SK-N-SH (cell line): ENCODE results near the gene PROX1. TPM values are rescaled to one million over a fixed set of nuclear protein-coding genes. Genes with fewer than 3 reads are reported as not detected.
A peak's percentile ranks its signal among the peaks of the same experiment; 100 is the strongest.

Experiments used
- CTCF ChIA-PET: fragments of 300-600, 350-600 bp; formaldehyde crosslinking; extraction: SDS; loops from one replicate; lab custom pipeline; 2021; lab: Yijun Ruan, JAX
- POLR2A ChIA-PET: fragments of 350-600 bp; sonication (Branson Sonifier 250); formaldehyde crosslinking; extraction: SDS; loops from one replicate; lab custom pipeline; 2020; ENCODE audit warnings: antibody characterized with exemption, inconsistent platforms; lab: Yijun Ruan, JAX
- DNase-seq: peaks from one replicate; pipeline ENCODE4 v3.0.0; 2012
- H2AFZ ChIP-seq: fragments of 200-600 bp; sonication (generic); 2 replicates; pipeline ENCODE4 v1.8.1; 2016; ENCODE audit warnings: antibody characterized with exemption, mild to moderate bottlenecking, low read depth
- H3F3A ChIP-seq: fragments of 200-600 bp; sonication (generic); replicated peaks from 2 replicates; pipeline ENCODE3; 2016; ENCODE audit warnings: antibody characterized with exemption, mild to moderate bottlenecking; ENCODE audit not compliant: insufficient read depth
- H3K27ac ChIP-seq, 2 experiments: fragments of 200-500 bp in 1 of 2; fragments of 200-600 bp in 1 of 2; sonication (Bioruptor generic) in 1 of 2; sonication (generic), shearing (Covaris generic) in 1 of 2; 2 replicates each; pipeline versions ENCODE4 v1.5.1 to v1.6.1; 2014 to 2016; ENCODE audit warnings: low read depth in 2 of 2, inconsistent platforms in 1 of 2, low read length in 1 of 2, mild to moderate bottlenecking in 1 of 2, mixed read lengths in 1 of 2
- H3K27me3 ChIP-seq: fragments of 200-600 bp; sonication (generic), shearing (Covaris generic); 2 replicates; pipeline ENCODE4 v1.6.1; 2016; ENCODE audit warnings: mixed run types; ENCODE audit not compliant: insufficient read depth
- H3K36me3 ChIP-seq, 2 experiments: fragments of 200-500 bp in 1 of 2; fragments of 200-600 bp in 1 of 2; sonication (Bioruptor generic) in 1 of 2; sonication (generic) in 1 of 2; replicated peaks in 1 of 2; 2 replicates each; pipeline versions ENCODE3 to v1.5.1; 2014 to 2016; ENCODE audit warnings: low read length in 1 of 2, mild to moderate bottlenecking in 1 of 2; ENCODE audit not compliant: insufficient read depth in 2 of 2, control insufficient read depth in 1 of 2
- H3K4me1 ChIP-seq, 2 experiments: fragments of 200-500 bp in 1 of 2; fragments of 200-600 bp in 1 of 2; sonication (Bioruptor generic) in 1 of 2; sonication (generic), shearing (Covaris generic) in 1 of 2; 2 replicates each; pipeline versions ENCODE4 v1.5.1 to v1.6.1; 2014 to 2016; ENCODE audit warnings: low read depth in 1 of 2, low read length in 1 of 2, mixed run types in 1 of 2; ENCODE audit not compliant: insufficient read depth in 2 of 2, control insufficient read depth in 1 of 2
- H3K4me2 ChIP-seq: fragments of 200-600 bp; sonication (generic), shearing (Covaris generic); 2 replicates; pipeline ENCODE4 v1.6.1; 2017; ENCODE audit warnings: mixed run types
- H3K4me3 ChIP-seq, 2 experiments: fragments of 200-500 bp in 1 of 2; fragments of 200-600 bp in 1 of 2; sonication (Bioruptor generic) in 1 of 2; sonication (generic), shearing (Covaris generic) in 1 of 2; 2 replicates each; pipeline versions ENCODE4 v1.5.1 to v1.8.1; 2014 to 2016; ENCODE audit warnings: low read depth in 2 of 2, inconsistent platforms in 1 of 2, low read length in 1 of 2, mild to moderate bottlenecking in 1 of 2, mixed read lengths in 1 of 2, moderate library complexity in 1 of 2
- H3K79me2 ChIP-seq: fragments of 200-600 bp; sonication (generic); 2 replicates; pipeline ENCODE4 v1.8.1; 2017; ENCODE audit warnings: mild to moderate bottlenecking; ENCODE audit not compliant: insufficient read depth
- H3K9ac ChIP-seq: fragments of 200-600 bp; sonication (generic); 2 replicates; pipeline ENCODE4 v1.6.1; 2017; ENCODE audit warnings: mixed run types
- H3K9me2 ChIP-seq: fragments of 200-600 bp; sonication (generic); 2 replicates; pipeline ENCODE4 v1.6.1; 2017; ENCODE audit warnings: mixed run types
- H3K9me3 ChIP-seq: fragments of 200-600 bp; sonication (generic); 2 replicates; pipeline ENCODE4 v1.6.1; 2017; ENCODE audit warnings: mixed run types, mild to moderate bottlenecking, moderate library complexity
- H4K20me1 ChIP-seq: fragments of 200-600 bp; sonication (generic); 2 replicates; pipeline ENCODE4 v1.6.1; 2017; ENCODE audit warnings: mild to moderate bottlenecking, mixed run types; ENCODE audit not compliant: insufficient read depth
- ELF1 ChIP-seq: IDR thresholded peaks from 2 replicates; pipeline ENCODE4 v1.4.0; 2012
- EP300 ChIP-seq, 2 experiments: IDR thresholded peaks; 2 replicates each; pipeline versions ENCODE4 v1.4.0 to v1.6.1; 2012; ENCODE audit warnings: borderline replicate concordance in 1 of 2, low read depth in 1 of 2, low read length in 1 of 2
- FOXJ3 ChIP-seq: sonication (generic); formaldehyde crosslinking; IDR thresholded peaks from 2 replicates; pipeline ENCODE4 v1.5.1; 2020; ENCODE audit warnings: mild to moderate bottlenecking, missing genetic modification reagents
- IRF3 ChIP-seq: fragments of 150-350 bp; IDR thresholded peaks from 2 replicates; pipeline ENCODE4 v1.6.1; 2016; ENCODE audit warnings: mild to moderate bottlenecking, low read depth, low read length
- JUND ChIP-seq: IDR thresholded peaks from 2 replicates; pipeline ENCODE4 v1.4.0; 2012
- POLR2AphosphoS5 ChIP-seq: IDR thresholded peaks from 2 replicates; pipeline ENCODE4 v1.6.1; 2012; ENCODE audit warnings: low read depth, low read length
- RAD21 ChIP-seq: IDR thresholded peaks from 2 replicates; pipeline ENCODE4 v1.6.1; 2012; ENCODE audit warnings: mild to moderate bottlenecking, low read length
- RXRA ChIP-seq: IDR thresholded peaks from 2 replicates; pipeline ENCODE4 v1.4.0; 2012; ENCODE audit warnings: low read depth, mild to moderate bottlenecking, borderline replicate concordance
- SIN3A ChIP-seq: IDR thresholded peaks from 2 replicates; pipeline ENCODE4 v1.6.1; 2012; ENCODE audit warnings: low read depth, mild to moderate bottlenecking, low read length, moderate library complexity, borderline replicate concordance
- TAF1 ChIP-seq: IDR thresholded peaks from 2 replicates; pipeline ENCODE4 v1.6.1; 2012; ENCODE audit warnings: low read depth, mild to moderate bottlenecking, low read length, moderate library complexity, borderline replicate concordance
- TEAD4 ChIP-seq: IDR thresholded peaks from 2 replicates; pipeline ENCODE4 v1.4.0; 2012; ENCODE audit warnings: mild to moderate bottlenecking, borderline replicate concordance; ENCODE audit not compliant: insufficient read depth
- ZBTB33 ChIP-seq: IDR thresholded peaks from 2 replicates; pipeline ENCODE4 v1.4.0; 2012; ENCODE audit warnings: low read depth, borderline replicate concordance
- WGBS: methylation state at CpG from one replicate; pipeline ENCODE4 v1.1.6; 2017; ENCODE audit warnings: low lambda C conversion rate; 5-methylcytosine and 5-hydroxymethylcytosine counted together
- polyA plus RNA-seq, 3 experiments: library from polyadenylated mRNA; depleted of rRNA; stranded (reverse); fragments of >200 nt; gene quantifications; 2 replicates each; pipeline ENCODE4 v1.2.3, GENCODE V29; 2012

Gene PROX1
- polyA plus RNA-seq, 1 of the 3 experiments (the other 2 are of a cell fraction): 0.25 TPM

GRCh38 chr1:214008347-214008746 lies 20.6 kb downstream of the PROX1 start:
- POLR2A ChIA-PET: interaction anchor here (0.8 to 2.7 kb wide), 3 partner anchors 11 to 21 kb away, joined by 3 to 15 read pairs (median 5); partner anchors contain the start of gene PROX1

GRCh38 chr1:214008791-214009422 lies 21.1 kb downstream of the PROX1 start:
- no peak overlapping the region for H2AFZ ChIP-seq
- H3K27ac ChIP-seq: peak overlapping the region; percentile 11 to 100; a peak in 3 of 4 replicates
- WGBS: 55% methylated on average over 8 of the region's 8 CpGs
- no peak overlapping the region for H3K4me2 ChIP-seq
- no peak overlapping the region for H3K9ac ChIP-seq
- no peaks in the 10 kb centered on the region for H3F3A ChIP-seq
- H3K9me3 ChIP-seq: no peaks in the 10 kb centered on the region
- no peak for TF ChIP-seq RXRA
- TF ChIP-seq FOXJ3: no peak
- no peak for TF ChIP-seq TAF1
- TF ChIP-seq ZBTB33: no peak
- TF ChIP-seq ELF1: no peak
- no peak for TF ChIP-seq IRF3
- TF ChIP-seq SIN3A: no peak
- no peak for TF ChIP-seq EP300 (IDR thresholded peaks at IDR 0.05; ENCODE audit: borderline replicate concordance in 1 of 2, low read depth in 1 of 2, low read length in 1 of 2)
- no peak for TF ChIP-seq RAD21
- peaks cover 0 to 50% of the 10 kb centered on the region in 2 experiments; a peak in 2 of 4 replicates for H3K4me1 ChIP-seq
- no peaks in the 10 kb centered on the region for H3K27me3 ChIP-seq
- POLR2A ChIA-PET: interaction anchor here (0.8 to 2.7 kb wide), 3 partner anchors 11 to 21 kb away, joined by 3 to 15 read pairs (median 5); partner anchors contain the start of gene PROX1
- peaks cover 0 to 15% of the 10 kb centered on the region in 2 experiments for H3K36me3 ChIP-seq
- H3K9me2 ChIP-seq: no peaks in the 10 kb centered on the region
- no peaks in the 10 kb centered on the region for H3K79me2 ChIP-seq
- CTCF ChIA-PET: interaction anchor here (1.3 to 3.2 kb wide), 3 partner anchors 10 to 114 kb away, joined by 3 to 12 read pairs (median 4); no protein-coding TSS in a partner anchor
- H4K20me1 ChIP-seq: no peaks in the 10 kb centered on the region
- DNase-seq: no peak
- H3K4me3 ChIP-seq: no peak overlapping the region

More at GRCh38 chr1:214008347-214008746, 20.6 kb downstream of the PROX1 start:
- peaks cover 0 to 14% of the 10 kb centered on the region in 2 experiments for H3K36me3 ChIP-seq
- H4K20me1 ChIP-seq: no peaks in the 10 kb centered on the region
- H3K9ac ChIP-seq: no peak overlapping the region
- no peaks in the 10 kb centered on the region for H3K9me3 ChIP-seq
- TF ChIP-seq POLR2AphosphoS5 (no peak), IRF3 (no peak), EP300 (IDR thresholded peaks at IDR 0.05; ENCODE audit: borderline replicate concordance in 1 of 2, low read depth in 1 of 2, low read length in 1 of 2) (no peak), RXRA (no peak), TEAD4 (no peak), ZBTB33 (no peak), JUND (no peak)
- TF ChIP-seq, all 33 proteins: peak for 0
- Histone ChIP-seq H3F3A (no peaks in the 10 kb centered on the region), H2AFZ (no peak overlapping the region), H3K4me3 (no peak overlapping the region), H3K79me2 (no peaks in the 10 kb centered on the region), H3K27me3 (no peaks in the 10 kb centered on the region), H3K4me1 (peaks cover 0 to 49% of the 10 kb centered on the region in 2 experiments; a peak in 2 of 4 replicates), H3K9me2 (no peaks in the 10 kb centered on the region), H3K27ac (peak overlapping the region in 1 of 2 experiments; percentile 100; a peak in 2 of 4 replicates), H3K4me2 (no peak overlapping the region)
- 55% methylated on average over 3 of the region's 3 CpGs for WGBS
- CTCF ChIA-PET: interaction anchor here (1.5 to 3.2 kb wide), 2 partner anchors 14 to 115 kb away, joined by 3 to 12 read pairs; no protein-coding TSS in a partner anchor
- DNase-seq: no peak
